Endothelial cell of umbilical vein (primary cell): ENCODE data around the gene UVRAG. TPM values are rescaled to one million over a fixed set of nuclear protein-coding genes. Genes with fewer than 3 reads are reported as not detected.

Source experiments
- BruUV-seq: library from RNA; stranded (reverse); fragments of 400-500 nt; replicated peaks from 2 replicates; lab custom pipeline; 2021; lab: Mats Ljungman, UMichigan
- CTCF ChIA-PET: fragments of 300-600, 350-600 bp; sonication (Branson Sonifier 250); formaldehyde crosslinking; loops from one replicate; lab custom pipeline; 2021; ENCODE audit warnings: antibody characterized with exemption, inconsistent platforms; lab: Charles Lee
- POLR2A ChIA-PET: fragments of 300-600, 350-600 bp; sonication (Branson Sonifier 250); formaldehyde crosslinking; loops from one replicate; lab custom pipeline; 2021; ENCODE audit warnings: antibody characterized with exemption, inconsistent platforms; lab: Charles Lee
- DNase-seq: peaks from one replicate; pipeline ENCODE4 v3.0.0-alpha.2; 2011; ENCODE audit warnings: low read depth, low spot score
- FAIRE-seq: peaks from 2 replicates; lab custom pipeline; 2011; peaks lifted over from hg19 to GRCh38; lab: Jason Lieb, UNC
- H2AFZ ChIP-seq: 2 replicates; pipeline ENCODE4 v1.6.0; 2012; ENCODE audit warnings: low read depth, low read length, control low read depth, inconsistent platforms
- H3K27ac ChIP-seq: 2 replicates; pipeline ENCODE4 v1.5.1; 2011; ENCODE audit warnings: low read depth, mild to moderate bottlenecking, control low read depth, low read length, moderate library complexity; ENCODE audit not compliant: insufficient read depth
- H3K27me3 ChIP-seq, 2 experiments: 2 replicates each; pipeline versions ENCODE4 v1.6.0 to v1.6.1; 2011; ENCODE audit warnings: low read length in 2 of 2, mixed read lengths in 1 of 2; ENCODE audit not compliant: control insufficient read depth in 2 of 2, insufficient read depth in 2 of 2
- H3K36me3 ChIP-seq, 2 experiments: 2 replicates in 1 of 2; 3 replicates in 1 of 2; pipeline ENCODE4 v1.5.1; 2011; ENCODE audit warnings: low read length in 2 of 2, mild to moderate bottlenecking in 1 of 2, moderate library complexity in 1 of 2; ENCODE audit not compliant: control insufficient read depth in 2 of 2, insufficient read depth in 2 of 2; ENCODE audit errors: extremely low read depth in 1 of 2
- H3K4me1 ChIP-seq: 3 replicates; pipeline ENCODE4 v1.5.1; 2011; ENCODE audit warnings: mild to moderate bottlenecking, low read length; ENCODE audit not compliant: control insufficient read depth, insufficient read depth; ENCODE audit errors: extremely low read depth
- H3K4me2 ChIP-seq: 2 replicates; pipeline ENCODE4 v1.6.1; 2011; ENCODE audit warnings: low read length, control low read depth, mixed read lengths; ENCODE audit not compliant: insufficient read depth
- H3K4me3 ChIP-seq, 3 experiments: fragments of 200-600 bp in 1 of 3; sonication (generic), shearing (Covaris generic) in 1 of 3; replicated peaks in 1 of 3; 2 replicates each; pipeline ENCODE4 v1.5.1; 2011 to 2016; ENCODE audit warnings: control low read depth in 3 of 3, low read length in 3 of 3, mild to moderate bottlenecking in 2 of 3, inconsistent platforms in 1 of 3, low read depth in 1 of 3, moderate library complexity in 1 of 3; ENCODE audit not compliant: insufficient read depth in 1 of 3
- H3K79me2 ChIP-seq: 2 replicates; pipeline ENCODE4 v1.6.0; 2012; ENCODE audit warnings: low read length, inconsistent platforms; ENCODE audit not compliant: control insufficient read depth, insufficient read depth
- H3K9ac ChIP-seq: replicated peaks from 2 replicates; pipeline ENCODE3; 2011; ENCODE audit warnings: low read length, control low read depth; ENCODE audit not compliant: insufficient read depth; ENCODE audit errors: extremely low read depth
- H3K9me1 ChIP-seq: replicated peaks from 3 replicates; pipeline ENCODE4 v1.6.0; 2011; ENCODE audit warnings: mild to moderate bottlenecking, low read length; ENCODE audit not compliant: control insufficient read depth, insufficient read depth; ENCODE audit errors: extremely low read depth
- H3K9me3 ChIP-seq: replicated peaks from 2 replicates; pipeline ENCODE4 v1.5.1; 2012; ENCODE audit warnings: low read length, inconsistent platforms; ENCODE audit not compliant: control insufficient read depth, insufficient read depth
- H4K20me1 ChIP-seq: replicated peaks from 2 replicates; pipeline ENCODE3; 2011; ENCODE audit warnings: mild to moderate bottlenecking, low read length; ENCODE audit not compliant: control insufficient read depth, insufficient read depth; ENCODE audit errors: extremely low read depth
- CTCF ChIP-seq, 2 donors: IDR thresholded peaks; 1 replicate in 1 of 2; 2 replicates in 1 of 2; pipeline ENCODE4 v1.5.1; 2011; ENCODE audit warnings: low read length in 2 of 2, mild to moderate bottlenecking in 2 of 2, moderate library complexity in 2 of 2, control low read depth in 1 of 2, inconsistent platforms in 1 of 2, low read depth in 1 of 2; ENCODE audit not compliant: insufficient read depth in 1 of 2; ENCODE audit errors: extremely low read depth in 1 of 2
- EZH2 ChIP-seq: IDR thresholded peaks from 2 replicates; pipeline ENCODE4 v1.6.1; 2012; ENCODE audit warnings: borderline replicate concordance, low read depth, mild to moderate bottlenecking, moderate library complexity, low read length, inconsistent platforms; ENCODE audit not compliant: severe bottlenecking
- FOS ChIP-seq: IDR thresholded peaks from 2 replicates; pipeline ENCODE4 v1.6.1; 2011; ENCODE audit warnings: mild to moderate bottlenecking, low read length, moderate library complexity, borderline replicate concordance; ENCODE audit not compliant: insufficient read depth
- GATA2 ChIP-seq: IDR thresholded peaks from 2 replicates; pipeline ENCODE4 v1.7.0; 2011; ENCODE audit warnings: low read depth, mild to moderate bottlenecking, moderate library complexity, mixed read lengths, low read length; ENCODE audit not compliant: insufficient read length, insufficient read depth
- JUN ChIP-seq: IDR thresholded peaks from 2 replicates; pipeline ENCODE4 v1.6.1; 2011; ENCODE audit warnings: borderline replicate concordance, low read depth; ENCODE audit not compliant: insufficient read length, insufficient read depth
- MAX ChIP-seq: IDR thresholded peaks from 2 replicates; pipeline ENCODE4 v1.6.1; 2011; ENCODE audit not compliant: insufficient read depth, insufficient read length
- MYC ChIP-seq: IDR thresholded peaks from one replicate; pipeline ENCODE4 v1.6.1; 2011; ENCODE audit warnings: mild to moderate bottlenecking, low read depth, low read length
- POLR2A ChIP-seq: IDR thresholded peaks from 2 replicates; pipeline ENCODE4 v1.6.1; 2012; ENCODE audit warnings: low read depth, mild to moderate bottlenecking, control low read depth, low read length
- POLR2AphosphoS5 ChIP-seq: IDR thresholded peaks from 2 replicates; pipeline ENCODE4 v1.6.1; 2012; ENCODE audit warnings: low read depth, mild to moderate bottlenecking, control low read depth, low read length, moderate library complexity; ENCODE audit not compliant: insufficient read depth
- dilution Hi-C: fragments of 300-500 bp; cut with MboI; formaldehyde crosslinking; loops from one replicate; pipeline ENCODE4 v1.15.0; 2019; ENCODE audit warnings: low sequenced_read_pairs; ENCODE audit not compliant: extremely low pct_ligation_motif_present
- intact Hi-C: fragments of 100-400 bp; cut with micrococcal nuclease; formaldehyde crosslinking; loops from one replicate; pipeline ENCODE4 v1.10.0; 2022
- polyA plus RNA-seq, 4 experiments: library from polyadenylated mRNA; depleted of rRNA in 3 of 4; stranded (reverse) in 3 of 4; unstranded in 1 of 4; fragments of >200 nt; gene quantifications; 2 replicates each; pipeline versions ENCODE4 v1.2.1 to v1.2.3, GENCODE V29; 2011 to 2012; ENCODE audit warnings: missing spikeins in 1 of 4
- total RNA-seq: library from RNA; stranded (reverse); gene quantifications from 2 replicates; pipeline ENCODE4 v1.2.3, GENCODE V29; 2021

UVRAG gene
- total and polyA plus RNA-seq, 2 donors (not counting 3 experiments of a cell fraction or from before 2014, with no cell fraction given): 21.2 to 65.6 TPM

- intact Hi-C loops: loop anchor here (1.0 to 5.0 kb wide), 3 partner anchors 13 to 359 kb away; no protein-coding TSS in a partner anchor
- no peaks in the 10 kb centered on the region for H3K9me1 ChIP-seq
- peak overlapping the region; percentile 90 for H3K27ac ChIP-seq
- BruUV-seq: TSS peak; percentile 70
- H3K36me3 ChIP-seq: peaks cover 0 to 2% of the 10 kb centered on the region in 2 experiments
- TF ChIP-seq FOS: no peak
- TF ChIP-seq GATA2: no peak
- TF ChIP-seq EZH2: no peak
- TF ChIP-seq CTCF (IDR thresholded peaks at IDR 0.05; ENCODE audit: extremely low read depth in 1 of 2, insufficient read depth in 1 of 2, low read depth in 1 of 2, low read length in 2 of 2): no peak
- no peak for TF ChIP-seq MAX
- no peak for TF ChIP-seq POLR2A
- no peak for TF ChIP-seq MYC
- TF ChIP-seq JUN: no peak
- no peak for TF ChIP-seq POLR2AphosphoS5
- H3K4me3 ChIP-seq: peak overlapping the region in 1 of 3 experiments; percentile 1
- no peaks in the 10 kb centered on the region for H4K20me1 ChIP-seq
- ChIA-PET POLR2A (interaction anchor here (0.7 to 2.5 kb wide), 4 partner anchors 13 to 54 kb away, joined by 3 to 18 read pairs (median 4); partner anchors contain the start of gene UVRAG), CTCF (interaction anchor here (1.0 to 5.3 kb wide), 6 partner anchors 10 to 42 kb away, joined by 4 to 28 read pairs (median 12); partner anchors contain the start of gene UVRAG)
- no peak overlapping the region for H2AFZ ChIP-seq
- dilution Hi-C loops: no loop called here
- peak overlapping the region; percentile 47 for H3K4me2 ChIP-seq
- H3K9ac ChIP-seq: peak overlapping the region; percentile 86
- no peaks in the 10 kb centered on the region for H3K9me3 ChIP-seq
- DNase-seq (peak; percentile 84), FAIRE-seq (peak; percentile 64)
- H3K79me2 ChIP-seq: peaks cover 81% of the 10 kb centered on the region
- H3K27me3 ChIP-seq: no peaks in the 10 kb centered on the region
- H3K4me1 ChIP-seq: peaks cover 56% of the 10 kb centered on the region
Observed at GRCh38 chr11:75826461-75827230, 11.6 kb downstream of the UVRAG start.
